ENCODE results near the gene DET1. TPM values are rescaled to one million over a fixed set of nuclear protein-coding genes. Genes with fewer than 3 reads are reported as not detected.

DET1 gene
- total and polyA plus RNA-seq, 2 of the 13 experiments (the other 11 are each of a cell fraction or from before 2014, with no cell fraction given), result 2.2 to 4.2 TPM

- TF ChIP-seq TFDP2 (CRISPR knock-in tag; IDR thresholded peaks at IDR 0.05) (peak; percentile 92), RFX5 (IDR thresholded peaks at IDR 0.05; ENCODE audit: low read depth, low read length) (no peak), ZNF557 (CRISPR knock-in tag; IDR thresholded peaks at IDR 0.05) (0 out of 2 replicates have a peak, but pooled peaks have one; percentile 46), ETV5 (CRISPR knock-in tag; IDR thresholded peaks at IDR 0.05; ENCODE audit: borderline replicate concordance) (no peak; the same call in none of the 2 replicates), ZNF180 (CRISPR knock-in tag; IDR thresholded peaks at IDR 0.05; ENCODE audit: borderline replicate concordance, low read depth) (peak; percentile 85), RNF2 (conservative IDR thresholded peaks at IDR 0.05; ENCODE audit: low read depth) (peak; percentile 73), U2AF1 (optimal IDR thresholded peaks at IDR 0.05; ENCODE audit: low read depth, low read length) (no peak), CCDC6 (CRISPR knock-in tag; IDR thresholded peaks at IDR 0.05) (peak; percentile 7; the same call in 1 of the 2 replicates), ZSCAN30 (CRISPR knock-in tag; IDR thresholded peaks at IDR 0.05) (peak; percentile 43; the same call in 1 of the 2 replicates), JUN (CRISPR knock-in tag; IDR thresholded peaks at IDR 0.05) (no peak), ZNF382 (CRISPR knock-in tag; IDR thresholded peaks at IDR 0.05; ENCODE audit: borderline replicate concordance) (no peak), ARID4A (CRISPR knock-in tag; IDR thresholded peaks at IDR 0.05; ENCODE audit: borderline replicate concordance) (peak; percentile 90), TSC22D2 (CRISPR knock-in tag; IDR thresholded peaks at IDR 0.05; ENCODE audit: borderline replicate concordance) (no peak), SUZ12 (IDR thresholded peaks at IDR 0.05; ENCODE audit: low read depth, low read length) (peak; percentile 57), RXRB (CRISPR knock-in tag; IDR thresholded peaks at IDR 0.05; ENCODE audit: borderline replicate concordance) (peak; percentile 11; the same call in 1 of the 2 replicates)
Measured at GRCh38 chr15:88467073-88467934, 79.2 kb downstream of the DET1 start, which contains the start of the genes MRPL46 and MRPS11 (continued).
